ENCODE data around the gene KIFC3.
"Not testable (repeated sequence)": the region's sequence is repeated elsewhere in the genome, so short reads cannot be mapped to it uniquely, and the experiment has no call there.

Gene KIFC3

GRCh38 chr16:57801809-57802340, 416 bp downstream of the KIFC3 start:
- DNase-seq, result peak; percentile 28

GRCh38 chr16:57801098-57801808, 1.0 kb downstream of the KIFC3 start:
- peak; percentile 28 for DNase-seq

DNA sequence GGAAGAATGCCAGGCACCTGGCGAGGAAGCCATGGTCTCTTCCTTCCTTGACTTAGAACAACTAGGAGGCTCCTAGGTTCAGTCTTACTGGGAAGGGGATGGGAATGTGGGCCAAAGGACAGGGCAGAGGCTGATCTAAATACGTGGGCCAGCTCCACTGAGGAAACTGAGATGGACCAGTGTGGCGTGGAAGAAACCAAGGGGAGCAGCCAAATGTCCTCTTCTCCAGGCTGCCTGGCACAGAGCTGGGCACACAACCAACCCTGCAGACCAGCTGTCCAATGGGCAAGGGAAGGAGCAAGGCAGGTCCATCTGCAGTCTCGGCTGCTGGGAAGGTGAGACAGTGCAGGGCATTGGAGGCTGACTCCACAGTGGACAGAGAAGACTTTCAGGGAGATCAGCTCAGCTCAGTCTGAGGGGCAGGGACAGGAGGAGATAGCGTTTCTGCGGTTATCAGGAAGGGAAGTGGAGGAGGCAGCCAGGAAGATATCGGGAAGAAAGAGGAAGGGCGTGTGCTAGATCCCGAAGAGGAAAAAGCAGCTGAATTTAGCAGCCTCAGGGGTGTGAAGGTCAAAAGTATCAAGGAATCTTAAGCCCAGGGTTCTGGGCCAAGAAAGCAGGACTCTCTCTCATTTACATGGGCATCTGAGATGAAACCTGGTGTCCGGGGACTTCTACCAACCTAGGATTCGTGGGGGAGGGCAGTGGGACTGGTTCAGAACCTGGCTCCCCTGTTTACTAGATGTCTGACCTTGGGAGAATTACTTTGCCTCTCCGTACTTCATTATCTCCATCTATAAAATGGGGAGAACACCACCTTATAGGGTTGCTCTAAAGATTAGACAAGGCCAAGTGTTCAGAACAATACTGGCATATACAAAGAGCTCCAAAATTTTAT, 1.8 kb downstream of the KIFC3 start:
- DNase-seq, result peak; percentile 47

GRCh38 chr16:57799600-57800199, 2.6 kb downstream of the KIFC3 start:
- no peak for DNase-seq

GRCh38 chr16:57798953-57799599, 3.2 kb downstream of the KIFC3 start:
- DNase-seq, result no peak

DNA sequence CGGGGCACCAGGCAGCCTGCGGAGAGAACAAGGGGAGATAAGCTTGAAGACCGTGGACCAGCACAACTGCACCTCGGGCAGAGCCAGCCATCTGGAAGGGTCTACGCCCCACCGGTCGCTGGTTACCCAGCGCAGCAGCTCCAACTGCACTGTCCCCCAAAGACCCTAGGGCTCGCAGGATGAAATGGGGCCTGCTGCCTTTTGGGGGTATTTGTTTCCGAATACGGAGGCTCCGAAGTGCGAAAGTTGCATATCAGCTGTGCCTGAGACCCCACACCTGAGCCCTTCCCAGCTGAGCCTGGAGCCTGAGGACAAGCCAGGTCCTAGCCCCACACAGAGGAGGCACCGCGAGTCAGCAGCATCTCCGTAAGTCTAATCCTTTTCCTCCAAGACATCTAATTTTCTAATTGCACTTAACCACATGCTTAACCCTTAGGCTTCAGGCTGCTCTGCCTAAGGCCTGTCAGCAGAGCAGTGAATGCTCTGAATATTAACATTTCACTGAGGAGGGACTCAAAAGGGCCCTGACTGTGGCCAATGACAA, 4.0 kb downstream of the KIFC3 start:
- DNase-seq, result no peak

- DNase-seq, result no peak
These were observed 4.6 kb downstream of the KIFC3 start for GRCh38 chr16:57797526-57798266.

DNA sequence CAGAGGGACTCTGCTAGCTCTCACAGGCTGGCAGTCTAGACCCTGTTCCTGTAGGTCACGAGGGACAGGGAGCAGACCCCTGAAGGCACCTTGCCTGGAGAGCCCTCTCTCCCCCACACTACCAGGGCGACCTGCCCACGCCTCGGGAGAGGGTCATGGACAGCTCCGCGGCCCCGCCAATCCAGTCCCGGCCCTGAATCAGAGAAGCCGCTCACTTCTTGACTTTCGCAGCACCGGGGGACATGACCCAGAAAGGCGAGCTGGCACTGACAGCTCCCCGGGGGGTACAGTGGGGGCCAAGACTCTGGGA, 5.1 kb downstream of the KIFC3 start:
- DNase-seq, result no peak

- not testable (repeated sequence) for DNase-seq
These were observed 6.3 kb downstream of the KIFC3 start for GRCh38 chr16:57796014-57796413.

- DNase-seq, result peak; percentile 33
These were observed 6.8 kb downstream of the KIFC3 start for GRCh38 chr16:57795431-57795878.

DNA sequence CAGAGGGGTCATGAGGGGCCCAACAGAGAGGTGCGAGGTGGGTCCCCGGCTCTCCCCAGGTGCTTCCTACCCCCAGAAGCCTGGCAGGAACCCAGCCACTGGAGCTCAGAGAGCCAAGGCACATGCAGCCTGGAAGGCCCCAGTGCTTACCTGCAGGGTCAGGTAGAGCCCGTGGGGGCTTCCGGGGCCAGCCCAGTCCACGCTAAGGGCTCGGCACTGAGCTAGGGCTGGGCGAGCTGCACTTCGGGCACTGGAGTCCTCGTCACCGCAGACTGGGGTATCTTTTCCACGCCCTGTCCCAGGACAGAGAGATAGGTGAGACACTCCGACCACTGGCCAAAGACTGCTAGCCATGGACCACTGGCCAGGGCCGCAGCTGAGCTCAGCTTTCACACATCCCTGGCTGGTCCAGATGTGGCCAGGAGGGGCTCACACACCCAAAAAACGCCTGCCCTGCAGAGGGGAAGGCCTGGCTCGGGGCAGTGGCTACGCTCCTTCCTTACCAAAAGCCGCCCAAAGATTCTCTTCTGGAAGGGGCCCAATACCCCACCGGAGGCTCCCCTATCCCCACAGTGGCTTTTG, 7.4 kb downstream of the KIFC3 start:
- no peak for DNase-seq

GRCh38 chr16:57791893-57792461, 10.3 kb downstream of the KIFC3 start:
- no peak for DNase-seq

DNA sequence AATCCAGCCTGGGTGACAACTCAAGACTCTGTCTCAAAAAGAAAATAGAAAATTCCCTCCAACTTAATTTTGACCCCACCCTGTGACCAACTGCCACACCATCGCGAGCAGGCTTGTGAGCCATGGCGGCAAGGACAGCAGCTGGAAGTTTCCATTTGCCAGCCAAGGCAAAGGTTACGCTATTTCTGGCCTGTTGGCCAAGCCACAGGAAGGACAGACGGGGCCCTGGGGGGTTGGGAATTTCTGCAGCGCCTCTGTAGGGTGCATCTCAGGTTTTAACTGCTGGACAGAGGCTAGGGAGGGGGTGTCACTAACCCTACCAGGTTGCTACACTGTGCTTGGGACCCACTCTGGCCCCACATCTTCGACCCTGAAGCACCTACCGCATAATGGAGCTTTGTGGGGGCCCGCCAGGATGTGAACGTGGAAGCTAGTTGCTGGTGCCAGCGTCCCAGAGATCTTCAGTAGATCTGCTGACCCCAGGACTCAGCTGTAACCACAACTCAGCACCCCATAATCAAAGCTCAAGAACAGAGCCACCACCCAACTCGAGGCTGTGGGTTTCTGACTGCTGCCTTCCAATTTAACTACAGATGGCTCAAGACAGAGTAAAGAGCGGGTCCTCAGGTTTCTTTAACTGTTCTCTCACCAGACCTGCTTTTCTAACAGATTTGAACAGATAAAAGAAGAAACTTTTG, 10.9 kb downstream of the KIFC3 start:
- no peak for DNase-seq

- DNase-seq, result no peak
These were observed 13.3 kb downstream of the KIFC3 start for GRCh38 chr16:57788951-57789350.

GRCh38 chr16:57788252-57788841, 13.9 kb downstream of the KIFC3 start:
- no peak for DNase-seq

GRCh38 chr16:57787519-57787905, 14.8 kb downstream of the KIFC3 start:
- no peak for DNase-seq

GRCh38 chr16:57786632-57787518, 15.4 kb downstream of the KIFC3 start:
- no peak for DNase-seq

DNA sequence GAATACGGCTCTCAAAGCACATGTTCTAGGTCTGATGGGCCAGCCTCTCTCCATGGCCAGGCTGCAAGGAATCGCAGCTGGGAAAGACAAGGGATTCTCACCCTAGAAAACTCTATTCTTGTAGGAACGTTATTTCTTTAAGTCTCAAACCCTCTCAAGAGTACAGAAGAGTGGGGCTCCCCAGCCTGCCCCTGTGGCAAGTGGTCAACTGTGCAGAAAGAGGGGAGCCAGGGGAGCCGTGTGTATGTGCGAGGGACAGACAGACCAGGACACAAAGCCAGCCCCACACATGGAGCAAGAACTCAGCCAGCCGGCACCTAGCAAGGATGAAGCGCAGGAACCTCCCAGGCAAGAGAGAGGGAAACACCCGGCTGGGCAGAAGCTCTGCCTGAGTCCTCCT, 16.4 kb downstream of the KIFC3 start:
- DNase-seq, result no peak

DNA sequence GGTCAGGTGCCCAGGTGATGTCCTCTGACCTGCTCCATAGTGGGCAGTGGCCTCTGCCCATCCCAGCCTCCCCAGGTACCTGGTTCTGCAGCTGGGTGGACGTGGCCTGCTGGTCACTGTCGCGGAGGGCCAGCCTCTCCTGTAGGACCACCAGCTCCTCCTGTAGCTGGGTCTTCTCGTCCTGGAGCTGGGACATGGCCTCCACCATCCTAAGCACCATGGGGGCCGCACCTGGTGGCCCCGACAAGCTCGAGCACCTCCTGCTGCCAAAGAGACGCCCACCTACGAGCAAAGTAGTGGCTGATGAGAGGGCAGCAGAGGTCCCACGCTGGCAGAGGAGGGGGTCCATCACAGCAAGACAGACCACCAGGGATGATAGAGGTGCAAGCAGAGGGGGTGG, 16.9 kb downstream of the KIFC3 start:
- DNase-seq, result no peak
